ENCODE data around the gene NKX3-2.

Gene NKX3-2

GRCh38 chr4:13496605-13497004, 47.7 kb downstream of the NKX3-2 start:
- DNase-seq = no peak

GRCh38 chr4:13495753-13496152, 48.6 kb downstream of the NKX3-2 start:
- no peak for DNase-seq

GRCh38 chr4:13493793-13494192, 50.5 kb downstream of the NKX3-2 start:
- no peak for DNase-seq

GRCh38 chr4:13492747-13493146, 51.6 kb downstream of the NKX3-2 start:
- peak; percentile 12 to 55 (median 46) for DNase-seq
